Epidermal melanocyte (primary cell): Measurements from ENCODE around the gene ATP5F1D.
"Not testable (repeated sequence)": the region's sequence is repeated elsewhere in the genome, so short reads cannot be mapped to it uniquely, and the experiment has no call there.

Source experiments
- DNase-seq: peaks from one replicate; pipeline ENCODE4 v3.0.0; 2011; ENCODE audit warnings: low spot score; ENCODE audit not compliant: insufficient read length

Gene ATP5F1D

DNA sequence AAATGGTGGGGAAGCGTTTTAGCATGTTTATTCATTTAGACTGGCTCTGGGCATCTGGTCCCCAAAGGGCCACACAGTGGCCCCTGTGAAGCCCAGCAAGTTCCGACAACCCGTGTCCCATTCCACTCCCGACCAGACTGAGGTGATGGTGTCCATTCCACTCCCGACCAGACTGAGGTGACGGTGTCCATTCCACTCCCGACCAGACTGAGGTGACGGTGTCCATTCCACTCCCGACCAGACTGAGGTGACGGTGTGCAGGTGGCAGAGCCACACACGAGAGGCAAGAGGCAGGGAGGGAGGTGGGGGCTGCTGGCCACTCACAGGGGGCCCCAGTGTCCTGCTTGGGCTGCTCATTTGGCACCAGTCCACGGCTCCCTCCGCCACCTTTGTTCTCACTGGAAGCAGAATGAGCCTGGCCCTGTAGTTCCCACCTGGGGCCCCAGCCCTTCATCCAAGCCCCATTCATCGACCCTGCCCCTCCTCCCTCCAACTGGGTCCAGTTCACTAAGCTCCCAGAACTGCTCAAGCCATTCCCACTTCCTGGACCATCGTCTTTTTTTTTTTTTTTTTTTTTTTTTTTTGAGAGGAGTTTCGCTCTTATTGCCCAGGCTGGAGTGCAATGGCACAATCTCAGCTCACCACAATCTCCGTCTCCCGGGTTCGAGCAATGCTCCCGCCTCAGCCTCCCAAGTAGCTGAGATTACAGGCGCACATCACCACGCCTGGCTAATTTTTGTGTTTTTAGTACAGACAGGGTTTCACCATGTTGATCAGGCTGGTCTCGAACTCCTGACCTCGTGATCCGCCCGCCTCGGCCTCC, 4.9 kb downstream of the ATP5F1D start:
- not testable (repeated sequence) for DNase-seq

DNA sequence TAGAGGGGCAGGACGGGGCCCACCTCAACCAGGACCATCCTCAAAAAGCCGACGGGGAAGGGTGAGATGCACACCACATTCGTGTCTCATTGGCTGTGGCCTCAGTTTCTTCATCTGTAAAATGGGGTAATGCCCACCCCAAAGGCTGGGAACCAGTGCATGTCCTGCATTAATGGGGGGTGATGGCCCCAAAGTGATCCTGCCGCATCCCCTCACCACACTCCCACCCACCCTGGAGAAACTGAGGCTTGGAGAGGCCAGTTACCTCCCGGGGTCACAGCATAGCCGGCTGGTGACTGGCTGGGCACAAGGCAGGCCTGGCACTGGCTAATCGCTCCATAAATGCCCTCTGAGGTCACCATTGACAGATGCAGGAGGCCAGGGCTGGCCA, 6.2 kb downstream of the ATP5F1D start:
- DNase-seq, result no peak

DNA sequence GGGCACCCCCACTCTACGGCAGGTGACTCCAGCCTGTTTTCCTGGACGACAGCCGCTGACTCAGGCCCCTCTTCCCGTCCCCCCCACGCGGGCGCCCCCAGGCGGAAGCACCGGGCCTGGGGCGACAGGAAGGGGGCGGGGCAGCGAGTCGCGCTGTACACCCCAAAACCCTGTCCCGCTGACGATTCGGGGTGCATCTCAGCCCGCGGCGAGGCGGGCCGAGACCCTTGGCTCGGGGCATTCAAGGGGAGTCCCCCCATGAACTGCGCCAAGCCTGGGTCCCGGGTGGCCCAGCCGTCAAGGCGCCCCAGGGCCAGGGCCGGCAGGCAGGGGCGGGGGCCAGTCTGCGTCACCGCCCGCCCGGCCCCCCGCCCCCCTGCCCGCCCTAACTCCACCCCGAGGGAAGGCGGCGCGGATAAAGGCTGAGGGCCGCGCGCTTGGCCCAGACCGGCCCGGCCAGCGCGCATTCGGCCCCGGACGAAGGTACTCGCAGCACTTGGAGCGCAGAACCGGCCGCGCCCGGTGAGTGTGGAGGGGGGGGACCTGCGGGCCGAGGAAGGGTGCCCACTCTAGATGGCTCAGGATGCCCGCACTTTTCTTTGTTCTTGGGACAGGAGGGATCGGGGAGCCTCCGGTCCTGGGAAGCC, 6.7 kb downstream of the ATP5F1D start, which contains the start of gene MIDN:
Gene MIDN, plus strand, starts transcription at position 445 of the 647 bp plus-strand sequence. CDS start 1,714 bp downstream, outside the sequence.
- no peak for DNase-seq

DNA sequence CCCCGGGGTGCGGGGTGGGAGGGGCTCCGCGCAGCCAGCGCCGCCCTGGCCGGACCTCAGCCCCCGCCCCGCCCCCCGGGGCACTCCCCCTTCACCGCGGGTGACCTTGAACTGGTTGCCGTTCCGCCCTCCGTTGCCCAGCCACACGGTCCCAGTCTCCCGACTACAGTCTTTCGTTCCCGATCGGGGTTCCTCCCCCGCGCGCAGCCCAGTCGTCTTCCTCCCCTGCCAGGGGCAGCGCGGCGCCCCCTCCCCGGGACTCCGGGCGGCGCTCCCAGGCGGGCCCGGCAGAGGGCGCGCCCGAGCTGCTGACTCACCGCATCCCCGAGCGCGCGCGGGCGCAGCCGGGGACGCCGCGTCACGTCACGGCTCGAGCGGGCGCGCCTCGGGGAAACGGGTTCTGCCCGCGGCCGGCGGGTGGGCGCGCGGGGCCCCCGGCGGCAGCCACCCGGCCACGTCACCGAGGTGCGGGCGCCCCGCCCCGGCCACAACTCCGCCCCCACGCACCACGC, 7.3 kb downstream of the ATP5F1D start:
- no peak for DNase-seq

DNA sequence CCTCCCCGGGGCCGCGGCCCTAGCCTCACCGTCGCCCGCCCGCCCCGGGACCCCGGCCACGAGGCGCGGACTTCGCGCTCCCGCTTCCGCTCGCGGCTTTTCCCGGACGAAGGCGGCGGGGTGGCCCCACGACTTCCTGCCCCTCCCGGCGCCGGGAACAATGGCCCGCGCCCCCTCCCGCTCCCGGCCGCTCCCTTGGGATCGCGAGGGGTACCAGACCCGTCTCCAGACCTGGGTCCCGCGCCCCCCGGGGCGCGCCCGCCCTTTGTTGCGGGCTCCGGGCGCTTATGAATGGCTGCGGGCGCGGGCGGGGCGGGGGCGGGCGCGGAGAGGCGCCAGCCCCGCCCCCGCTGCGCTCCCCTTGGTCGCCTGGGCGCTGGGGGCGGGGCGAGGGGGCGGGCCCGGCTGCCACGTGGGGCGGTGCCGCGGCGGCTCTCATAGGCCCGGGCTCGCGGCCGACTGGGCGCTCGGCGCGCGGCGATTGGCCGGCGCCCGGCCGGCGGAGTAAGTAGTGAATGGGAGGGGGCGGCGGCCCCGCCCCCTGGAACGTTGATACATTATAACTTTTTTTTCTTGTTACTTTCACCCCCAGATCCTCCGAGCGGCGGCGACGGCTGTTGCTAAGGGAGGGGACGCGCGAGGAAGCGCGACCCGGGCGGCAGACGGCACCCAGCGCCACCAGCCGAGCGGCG, 7.9 kb downstream of the ATP5F1D start:
- peak; percentile 92 for DNase-seq

DNA sequence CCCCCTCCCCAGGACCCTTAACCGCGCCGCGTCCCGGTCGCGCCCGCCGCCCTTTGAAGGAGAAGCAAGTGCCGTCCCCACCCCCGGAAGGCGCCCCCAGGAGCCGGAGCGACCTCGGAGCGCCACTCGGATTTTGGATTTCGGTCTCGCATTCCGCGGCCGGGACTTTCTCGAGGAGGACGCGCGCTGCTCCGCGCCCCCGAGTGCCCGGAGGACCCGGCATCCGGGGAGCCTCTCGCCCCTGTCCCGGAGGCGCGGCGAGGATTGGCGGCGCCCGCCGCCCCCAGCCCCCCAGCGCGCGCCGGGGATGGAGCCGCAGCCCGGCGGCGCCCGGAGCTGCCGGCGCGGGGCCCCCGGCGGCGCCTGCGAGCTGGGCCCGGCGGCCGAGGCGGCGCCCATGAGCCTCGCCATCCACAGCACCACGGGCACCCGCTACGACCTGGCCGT, 8.5 kb downstream of the ATP5F1D start:
- no peak for DNase-seq

DNA sequence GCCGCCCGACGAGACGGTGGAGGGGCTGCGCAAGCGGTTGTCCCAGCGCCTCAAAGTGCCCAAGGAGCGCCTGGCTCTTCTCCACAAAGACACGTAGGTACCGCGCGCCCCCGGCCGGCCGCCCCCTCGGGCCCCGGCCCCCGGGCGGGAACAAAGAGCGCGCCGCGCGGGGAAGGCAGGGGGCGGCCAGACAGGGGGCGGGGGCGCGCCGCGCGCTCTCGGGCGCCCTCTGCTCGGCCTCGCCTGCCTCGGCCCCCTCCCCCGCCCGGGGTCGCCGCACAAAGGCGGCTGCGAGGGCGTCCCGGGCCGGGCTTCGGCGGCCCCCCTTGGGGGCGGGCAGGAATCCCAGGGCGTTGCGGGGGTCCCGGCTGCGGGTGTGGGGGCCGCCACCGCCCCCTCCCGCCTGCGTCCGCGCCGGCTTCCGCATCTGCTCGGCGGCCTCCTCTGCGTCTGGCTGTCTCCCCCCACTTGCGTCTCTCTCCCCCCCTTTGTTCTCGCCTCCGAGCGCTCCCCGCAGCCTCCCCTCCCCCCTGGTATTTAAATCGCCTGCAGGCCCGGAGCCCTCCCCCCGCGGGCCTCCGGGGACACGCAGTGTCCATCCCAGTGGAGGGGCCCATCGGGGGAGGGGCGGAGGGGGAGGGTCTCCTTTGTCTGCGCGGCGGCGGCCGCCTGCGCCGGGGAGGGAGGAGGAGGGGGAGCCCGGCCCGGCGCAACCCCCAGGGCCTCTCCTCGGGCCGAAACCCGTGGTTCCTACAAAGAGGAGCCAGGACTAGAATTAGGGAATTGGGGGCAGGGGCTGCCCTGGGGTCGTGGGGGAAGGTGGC, 9.1 kb downstream of the ATP5F1D start:
- DNase-seq, result no peak

DNA sequence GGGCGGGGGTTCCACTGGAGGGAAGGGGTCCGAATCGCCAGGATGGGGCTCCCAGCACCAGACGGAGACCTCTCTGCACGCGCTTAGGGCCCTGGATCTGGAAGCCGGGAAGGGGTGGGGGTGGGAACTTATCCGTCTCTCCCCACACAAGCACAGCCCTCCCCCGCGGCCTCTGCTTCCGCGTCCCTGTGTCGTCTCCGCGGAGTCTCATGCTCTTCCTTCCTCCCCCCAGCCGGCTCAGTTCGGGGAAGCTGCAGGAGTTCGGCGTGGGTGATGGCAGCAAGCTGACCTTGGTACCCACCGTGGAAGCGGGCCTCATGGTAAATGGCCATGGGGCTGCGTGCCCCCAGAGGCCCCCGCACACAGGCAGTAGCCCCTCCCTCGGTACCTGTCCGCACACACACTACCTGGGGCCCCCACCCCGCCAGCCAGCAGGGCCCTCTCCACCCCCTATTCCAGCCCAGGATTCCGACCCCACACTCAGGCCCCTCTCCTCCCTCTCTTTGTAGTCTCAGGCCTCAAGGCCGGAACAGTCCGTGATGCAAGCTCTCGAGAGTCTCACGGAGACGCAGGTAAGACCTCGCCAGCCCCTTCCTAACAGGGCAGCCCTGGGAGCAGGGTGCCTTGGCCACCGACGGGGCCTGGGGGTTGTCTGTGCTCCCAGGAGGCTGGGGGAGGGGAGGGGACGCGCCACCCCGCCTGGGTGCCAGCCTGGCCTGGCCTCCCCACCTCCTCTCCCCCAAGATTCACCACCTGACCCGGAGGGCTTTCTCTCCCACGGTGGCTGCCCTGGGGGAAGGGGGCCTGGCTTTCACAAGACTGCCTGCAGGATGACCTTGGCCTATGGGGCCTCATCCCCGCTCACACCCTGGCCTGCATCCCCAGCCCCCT, 10.0 kb downstream of the ATP5F1D start:
- no peak for DNase-seq

DNA sequence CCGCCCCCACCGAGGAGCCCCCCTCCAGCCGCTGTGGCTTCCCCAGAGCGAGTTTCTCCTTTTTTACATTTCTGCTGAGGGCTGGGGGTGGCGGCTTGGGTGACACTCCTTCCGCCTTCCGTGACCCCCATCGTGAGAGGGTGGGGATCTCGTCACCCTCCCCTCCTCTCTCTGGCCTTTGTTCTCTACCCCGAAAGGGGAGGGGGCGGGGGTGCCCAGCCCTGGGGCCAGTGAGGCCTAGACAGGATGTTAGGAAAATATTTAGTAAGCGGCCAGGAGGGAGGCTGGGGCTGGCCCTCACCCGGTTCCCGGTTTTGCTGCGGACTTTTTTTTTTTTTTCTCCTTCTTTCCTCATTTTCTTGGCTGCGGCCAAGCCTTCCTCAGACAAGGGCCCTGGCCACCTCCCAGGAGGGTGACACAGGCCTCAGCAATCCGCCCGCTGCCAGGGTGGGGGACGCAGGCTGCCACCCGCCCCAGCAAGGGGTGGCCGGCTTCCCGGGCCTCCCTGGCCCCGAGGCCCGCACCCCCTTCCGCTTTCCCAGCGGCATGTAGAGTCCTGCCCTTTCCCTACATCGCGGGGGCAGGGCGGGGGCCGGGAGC, 10.8 kb downstream of the ATP5F1D start:
- no peak for DNase-seq

DNA sequence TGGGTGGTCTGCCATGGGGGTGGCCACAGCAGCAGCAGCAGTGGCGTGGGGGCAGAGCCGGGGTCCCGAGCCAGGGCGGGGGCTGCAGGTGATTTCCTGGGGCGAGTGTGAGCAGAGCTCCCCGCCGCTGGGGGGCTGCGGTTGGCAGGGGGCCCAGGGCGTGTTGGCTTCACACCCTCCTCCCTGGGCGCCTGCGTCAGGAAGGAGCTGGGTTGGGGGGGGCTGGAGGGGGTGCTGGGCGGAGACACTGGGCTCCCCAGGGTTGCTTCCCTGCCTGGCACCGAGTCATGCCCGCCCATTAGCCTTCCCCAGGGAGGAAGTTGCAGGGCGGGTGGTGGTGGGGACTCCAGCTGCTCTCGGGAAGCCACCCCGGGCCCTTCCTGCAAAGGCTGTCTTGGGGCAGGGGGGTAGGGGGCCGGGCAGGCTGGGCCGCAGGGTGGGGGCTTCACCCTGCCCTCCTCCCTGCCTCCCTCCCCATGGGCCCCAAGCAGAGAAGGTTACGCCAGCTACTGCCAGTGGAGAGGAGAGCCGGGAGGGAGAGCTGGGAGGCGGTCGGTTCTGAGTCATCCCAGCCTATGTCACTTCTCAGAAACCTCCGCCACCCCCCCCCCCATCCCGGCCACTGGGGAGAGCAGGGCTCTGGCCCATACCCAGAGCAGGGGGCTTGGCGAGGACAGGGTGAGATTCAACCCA, 11.4 kb downstream of the ATP5F1D start:
- peak; percentile 77 for DNase-seq

DNA sequence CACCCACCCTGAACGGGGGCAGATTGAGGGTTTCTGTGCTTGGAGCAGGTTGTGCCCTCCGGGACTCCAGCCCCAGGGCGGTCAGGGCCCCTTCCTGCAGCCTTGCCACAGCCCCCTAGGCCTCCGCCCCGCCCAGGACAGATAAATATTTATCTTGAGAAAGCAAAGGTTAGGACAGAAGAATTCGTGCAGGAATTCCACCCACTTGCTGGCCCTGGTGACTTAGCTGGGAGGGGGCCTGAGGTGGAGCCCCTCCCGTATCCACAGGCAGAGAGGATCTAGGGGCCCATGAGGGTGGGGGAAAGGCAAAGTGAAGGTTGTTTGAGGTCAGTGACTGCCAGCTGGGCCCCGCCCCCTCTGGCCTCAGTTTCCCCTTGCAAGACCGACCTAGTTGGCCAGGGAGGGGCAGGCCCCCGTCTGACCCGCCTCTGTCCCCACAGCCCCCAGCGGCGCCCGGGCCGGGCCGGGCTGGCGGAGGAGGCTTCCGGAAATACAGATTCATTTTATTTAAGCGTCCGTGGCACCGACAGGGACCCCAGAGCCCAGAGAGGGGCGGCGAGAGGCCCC, 12.0 kb downstream of the ATP5F1D start:
- no peak for DNase-seq

DNA sequence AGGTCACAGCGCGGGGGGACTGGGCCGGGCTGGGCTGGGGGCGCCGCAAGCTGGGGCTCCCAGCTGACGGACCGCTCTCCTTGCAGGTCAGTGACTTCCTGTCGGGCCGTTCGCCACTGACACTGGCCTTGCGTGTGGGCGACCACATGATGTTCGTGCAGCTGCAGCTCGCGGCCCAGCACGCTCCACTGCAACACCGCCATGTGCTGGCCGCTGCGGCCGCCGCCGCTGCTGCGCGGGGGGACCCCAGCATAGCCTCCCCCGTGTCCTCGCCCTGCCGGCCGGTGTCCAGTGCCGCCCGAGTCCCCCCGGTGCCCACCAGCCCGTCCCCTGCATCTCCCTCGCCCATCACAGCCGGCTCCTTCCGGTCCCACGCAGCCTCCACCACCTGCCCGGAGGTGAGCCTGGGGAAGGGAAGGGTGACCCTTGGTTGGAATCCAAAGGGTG, 12.6 kb downstream of the ATP5F1D start:
- DNase-seq, result no peak

DNA sequence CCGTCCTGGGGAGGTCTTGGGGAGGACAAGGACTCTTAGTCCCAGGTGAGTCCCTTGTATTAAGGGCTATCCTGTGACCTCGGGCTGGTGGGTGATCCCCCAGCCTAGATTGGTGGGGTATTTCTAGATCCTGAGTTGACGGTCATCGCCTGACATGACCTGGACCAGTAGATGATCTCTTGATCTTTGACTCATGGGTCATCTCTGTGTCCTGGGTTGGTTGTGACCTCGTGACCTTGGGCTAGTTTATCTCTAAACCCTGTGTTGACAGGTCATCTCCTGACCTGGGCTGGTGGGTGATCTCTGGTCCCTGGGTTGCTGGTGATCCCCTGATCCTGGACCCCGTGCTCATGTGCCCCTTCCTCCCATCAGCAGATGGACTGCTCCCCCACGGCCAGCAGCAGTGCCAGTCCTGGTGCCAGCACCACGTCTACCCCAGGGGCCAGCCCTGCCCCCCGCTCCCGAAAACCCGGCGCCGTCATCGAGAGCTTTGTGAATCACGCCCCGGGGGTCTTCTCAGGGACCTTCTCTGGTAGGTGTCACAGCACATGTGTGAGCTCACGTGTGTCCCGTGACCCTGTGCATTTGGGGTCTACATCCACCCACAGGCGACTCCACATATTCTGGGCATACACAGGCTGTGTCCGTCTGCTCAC, 13.1 kb downstream of the ATP5F1D start:
- no peak for DNase-seq

DNA sequence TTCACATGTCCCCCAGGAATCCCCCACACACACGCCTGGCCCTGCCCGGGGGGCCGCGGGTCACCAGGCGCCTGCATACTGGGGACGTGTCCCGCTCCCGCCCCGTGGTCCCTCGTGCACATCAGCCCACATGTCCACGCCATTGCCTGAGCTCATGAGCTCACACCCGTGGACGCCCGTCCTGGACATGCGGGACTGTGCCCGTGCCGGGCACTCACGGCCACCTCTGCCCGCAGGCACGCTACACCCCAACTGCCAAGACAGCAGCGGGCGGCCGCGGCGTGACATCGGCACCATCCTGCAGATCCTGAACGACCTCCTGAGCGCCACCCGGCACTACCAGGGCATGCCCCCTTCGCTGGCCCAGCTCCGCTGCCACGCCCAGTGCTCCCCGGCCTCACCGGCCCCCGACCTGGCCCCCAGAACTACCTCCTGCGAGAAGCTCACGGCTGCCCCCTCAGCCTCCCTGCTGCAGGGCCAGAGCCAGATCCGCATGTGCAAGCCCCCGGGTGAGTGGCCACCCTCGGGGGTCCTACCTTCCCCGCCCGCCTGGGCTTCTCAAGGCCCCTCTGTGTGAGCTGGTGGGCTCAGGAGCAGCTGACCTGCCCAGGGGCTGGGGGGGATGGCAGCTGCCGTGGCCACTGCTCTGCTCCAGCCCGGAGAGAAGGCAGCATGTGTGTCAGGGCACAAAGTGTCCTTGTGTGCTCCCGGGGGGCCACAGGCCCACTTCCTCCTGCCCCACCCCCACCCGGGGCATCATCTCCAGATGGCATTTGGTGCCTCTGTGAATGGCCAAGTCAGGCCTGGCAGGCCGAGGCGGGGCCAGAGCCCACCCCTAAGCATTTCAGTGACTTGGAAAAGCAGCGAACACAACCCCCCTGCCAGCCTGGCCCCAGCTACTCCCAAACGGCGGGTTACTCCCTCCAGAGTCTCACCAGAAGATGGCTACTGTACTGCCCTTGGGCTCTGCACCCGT, 13.9 kb downstream of the ATP5F1D start:
- DNase-seq, result no peak

DNA sequence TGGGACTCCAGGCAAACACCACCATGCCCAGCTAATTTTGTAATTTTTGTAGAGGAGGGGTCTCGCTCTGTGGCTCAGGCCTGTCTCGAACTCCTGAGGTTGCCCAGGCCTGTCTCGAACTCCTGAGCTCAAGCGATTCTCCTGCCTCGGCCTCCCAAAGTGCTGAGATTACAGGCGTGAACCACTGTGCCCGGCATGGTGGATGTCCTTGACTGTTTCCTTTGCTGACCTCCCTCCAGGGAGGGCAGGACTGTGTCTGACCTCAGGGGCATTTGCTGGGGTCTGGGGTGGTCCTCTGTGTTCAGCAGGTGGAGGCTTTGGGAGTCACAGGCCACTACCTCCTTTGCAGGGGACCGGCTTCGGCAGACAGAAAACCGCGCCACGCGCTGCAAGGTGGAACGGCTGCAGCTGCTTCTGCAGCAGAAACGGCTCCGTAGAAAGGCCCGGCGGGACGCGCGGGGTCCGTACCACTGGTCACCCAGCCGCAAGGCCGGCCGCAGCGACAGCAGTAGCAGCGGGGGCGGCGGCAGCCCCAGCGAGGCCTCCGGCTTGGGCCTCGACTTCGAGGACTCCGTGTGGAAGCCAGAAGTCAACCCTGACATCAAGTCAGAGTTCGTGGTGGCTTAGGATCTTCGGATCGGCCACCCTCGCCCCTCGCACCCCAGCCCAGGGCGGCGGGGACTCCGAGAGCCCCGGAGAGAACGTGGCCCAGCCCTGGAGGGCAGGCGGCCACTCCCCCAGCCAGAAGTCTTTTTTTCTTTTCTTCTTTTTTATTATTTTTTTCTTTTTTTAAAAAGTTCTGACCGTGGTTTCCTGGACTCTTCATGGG, 15.3 kb downstream of the ATP5F1D start:
- DNase-seq, result no peak
